ENCODE data around the gene GASK1A.

The GASK1A gene

GRCh38 chr3:42982645-42983412, 3.7 kb downstream of the GASK1A start:
- no peak for DNase-seq (ENCODE audit: low read depth in 1 of 2, low spot score in 1 of 2)

- no peak for DNase-seq (ENCODE audit: low read depth in 1 of 2, low spot score in 1 of 2)
These were observed 4.8 kb downstream of the GASK1A start for GRCh38 chr3:42983927-42984326.

GRCh38 chr3:42984701-42985100, 5.6 kb downstream of the GASK1A start:
- DNase-seq (ENCODE audit: low read depth in 1 of 2, low spot score in 1 of 2) = no peak

DNA sequence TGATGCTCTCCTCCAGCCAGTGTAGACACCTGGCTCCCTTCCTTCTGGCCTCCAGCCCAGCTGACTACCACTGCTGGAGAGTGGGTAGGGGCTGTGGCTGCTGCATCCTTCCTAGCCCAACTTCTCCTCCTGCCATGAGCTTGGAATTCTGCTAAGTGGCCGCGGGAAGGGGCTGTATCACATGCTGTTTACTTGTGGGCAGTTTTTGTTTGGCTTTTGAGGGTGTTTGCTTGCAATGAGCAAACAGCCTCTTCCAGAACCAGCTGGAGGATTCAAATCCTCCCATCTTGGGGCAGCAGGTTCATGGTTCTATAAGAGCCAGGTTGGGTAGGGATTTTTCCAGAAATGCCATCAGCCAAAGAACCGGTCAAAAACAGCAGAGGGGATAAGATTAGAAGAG, 9.0 kb downstream of the GASK1A start:
- DNase-seq (ENCODE audit: low read depth in 1 of 2, low spot score in 1 of 2) = no peak

DNA sequence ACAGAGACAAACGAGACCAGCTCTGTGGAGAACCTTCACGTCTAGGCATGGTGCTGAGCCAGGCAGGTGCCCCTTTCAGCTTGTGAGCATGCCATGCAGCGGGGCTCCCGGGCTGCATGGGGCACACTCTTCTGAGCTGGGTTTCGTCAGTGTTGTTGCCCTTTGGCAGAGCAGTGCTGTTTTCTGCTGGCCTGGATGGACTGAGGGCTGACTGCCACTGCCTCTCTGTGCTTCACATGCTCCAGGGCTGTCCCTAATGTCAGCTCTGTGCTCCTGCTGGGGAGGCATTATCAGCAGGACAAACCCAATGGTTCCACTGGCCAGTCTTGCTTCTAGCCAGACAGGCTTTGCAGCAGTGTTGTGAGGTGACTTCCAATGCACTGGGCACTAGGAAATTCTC, 9.5 kb downstream of the GASK1A start:
- no peak for DNase-seq (ENCODE audit: low read depth in 1 of 2, low spot score in 1 of 2)

- no peak for DNase-seq (ENCODE audit: low read depth in 1 of 2, low spot score in 1 of 2)
These were observed 12.5 kb downstream of the GASK1A start for GRCh38 chr3:42991341-42992315.

DNA sequence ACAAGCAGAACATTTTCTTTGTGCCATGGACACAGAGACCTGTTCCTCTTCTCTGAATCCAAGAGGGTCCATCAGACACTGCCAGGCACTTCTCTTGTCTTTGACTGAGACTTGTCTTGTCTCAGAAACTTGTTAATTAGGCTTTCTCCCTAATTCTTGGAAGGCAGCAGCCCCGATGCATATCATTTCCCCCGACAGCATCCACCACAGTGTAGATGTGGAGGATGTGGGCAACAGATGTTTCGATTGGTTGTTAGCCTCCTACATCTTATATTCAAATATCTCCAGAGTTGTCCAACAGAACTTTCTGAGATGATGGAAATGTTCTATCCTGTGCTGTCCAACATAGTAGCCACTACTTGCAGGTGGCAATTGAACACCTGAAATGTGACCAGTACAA, 15.5 kb downstream of the GASK1A start:
- DNase-seq (ENCODE audit: low read depth in 1 of 2, low spot score in 1 of 2) = no peak

GRCh38 chr3:42996021-42996420, 16.9 kb downstream of the GASK1A start:
- DNase-seq (ENCODE audit: low read depth in 1 of 2, low spot score in 1 of 2) = no peak

GRCh38 chr3:42996633-42997075, 17.5 kb downstream of the GASK1A start:
- DNase-seq (ENCODE audit: low read depth in 1 of 2, low spot score in 1 of 2) = no peak

DNA sequence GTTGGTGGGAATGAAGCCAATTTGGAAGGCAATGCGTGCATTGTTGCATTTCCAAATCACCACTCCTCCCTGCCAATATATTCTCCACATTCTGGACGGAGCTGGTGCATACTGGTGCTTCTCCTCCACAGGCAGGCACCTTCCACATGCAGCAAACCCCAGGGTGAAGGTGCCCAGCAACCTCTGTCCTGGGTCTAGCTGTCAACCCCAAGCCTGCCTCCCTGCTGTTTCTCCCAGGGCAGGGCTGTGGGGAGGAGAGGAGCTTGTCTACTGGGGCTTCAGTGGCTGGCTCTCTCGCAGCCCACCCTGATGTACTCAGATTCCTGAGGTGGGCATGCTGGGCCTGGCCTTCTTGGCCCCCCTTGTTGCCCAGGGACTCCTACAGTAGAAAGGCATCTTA, 20.1 kb downstream of the GASK1A start:
- no peak for DNase-seq (ENCODE audit: low read depth in 1 of 2, low spot score in 1 of 2)

DNA sequence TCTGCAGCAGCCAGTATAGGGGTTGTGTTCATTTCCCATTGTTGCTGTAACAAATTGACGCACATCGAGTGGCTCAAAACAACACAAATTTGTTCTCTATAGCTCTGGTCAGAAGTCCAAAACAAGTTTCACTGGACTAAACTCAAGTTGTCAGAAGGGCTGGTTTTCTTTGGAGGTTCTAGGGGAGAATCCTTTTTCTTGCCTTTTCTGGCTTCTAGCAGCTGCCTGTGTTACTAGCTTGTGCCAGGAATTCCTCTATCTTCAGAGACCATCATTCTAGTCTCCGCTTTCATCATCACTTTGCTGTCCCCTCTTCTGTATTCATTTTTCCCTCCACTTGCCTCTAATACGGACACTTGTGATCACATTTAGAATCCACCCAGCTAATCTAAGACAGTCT, 20.5 kb downstream of the GASK1A start:
- no peak for DNase-seq (ENCODE audit: low read depth in 1 of 2, low spot score in 1 of 2)

DNA sequence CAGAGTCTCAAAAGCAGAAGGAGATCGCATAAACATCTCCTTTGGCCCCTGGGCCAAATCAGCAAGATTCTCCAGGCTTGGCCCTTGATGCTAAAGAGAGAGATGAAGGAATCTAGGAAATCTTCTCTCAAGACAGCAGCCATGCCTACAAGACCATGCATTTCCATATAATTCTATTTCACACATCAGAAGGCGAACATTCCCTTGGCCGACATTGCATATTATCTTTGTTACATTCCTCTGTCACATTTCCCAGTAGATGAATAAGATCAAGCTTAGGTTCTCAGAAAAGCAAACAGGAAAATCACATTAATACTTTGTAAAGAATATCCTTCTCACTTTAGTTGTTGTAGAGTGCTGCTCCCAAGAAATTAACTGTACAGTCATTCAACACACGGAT, 21.3 kb downstream of the GASK1A start:
- DNase-seq (ENCODE audit: low read depth in 1 of 2, low spot score in 1 of 2) = no peak

DNA sequence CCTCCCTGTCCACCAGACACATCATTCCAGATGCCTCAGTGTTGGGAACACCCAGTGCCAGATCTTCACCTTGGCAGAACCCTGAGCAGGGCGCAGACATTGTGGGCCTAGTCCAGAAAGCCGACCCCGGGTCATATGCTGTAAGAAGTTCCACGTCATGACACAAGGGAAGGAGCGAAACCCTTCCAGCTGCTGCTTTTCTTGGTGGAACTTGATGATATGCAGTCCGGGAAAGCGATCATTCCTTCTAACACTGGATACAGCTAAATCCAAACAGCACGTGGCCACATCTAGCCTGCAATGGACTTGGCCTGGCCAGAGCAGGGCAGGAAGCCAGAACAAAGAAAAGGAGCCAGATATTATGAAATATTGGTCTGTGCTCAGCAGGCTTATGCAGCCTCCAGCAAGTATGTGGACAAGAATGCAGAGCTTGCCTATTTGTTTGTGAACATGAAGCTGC, 22.0 kb downstream of the GASK1A start:
- no peak for DNase-seq (ENCODE audit: low read depth in 1 of 2, low spot score in 1 of 2)

- no peak for DNase-seq (ENCODE audit: low read depth in 1 of 2, low spot score in 1 of 2)
These were observed 22.5 kb downstream of the GASK1A start for GRCh38 chr3:43001556-43002121.

- DNase-seq (ENCODE audit: low read depth in 1 of 2, low spot score in 1 of 2) = no peak
These were observed 25.2 kb downstream of the GASK1A start for GRCh38 chr3:43004282-43004681.

DNA sequence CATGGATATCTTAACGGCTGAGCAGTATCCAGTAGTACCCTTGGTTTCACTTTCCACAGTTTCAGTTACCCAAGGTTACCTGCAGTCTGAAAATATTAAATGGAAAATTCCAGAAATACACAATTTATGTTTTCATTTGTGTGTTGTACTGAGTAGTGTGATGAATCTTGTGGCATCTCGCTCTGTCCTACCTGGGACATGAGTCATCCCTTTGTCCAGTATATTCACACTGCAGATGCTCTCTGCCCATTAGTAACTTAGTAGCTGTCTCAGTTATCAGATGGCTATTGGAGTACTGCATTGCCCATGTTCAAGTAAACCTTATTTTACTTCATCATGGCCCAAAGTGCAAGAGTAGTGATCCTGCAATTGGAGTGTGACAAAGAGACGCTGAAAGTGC, 26.1 kb downstream of the GASK1A start:
- no peak for DNase-seq (ENCODE audit: low read depth in 1 of 2, low spot score in 1 of 2)

DNA sequence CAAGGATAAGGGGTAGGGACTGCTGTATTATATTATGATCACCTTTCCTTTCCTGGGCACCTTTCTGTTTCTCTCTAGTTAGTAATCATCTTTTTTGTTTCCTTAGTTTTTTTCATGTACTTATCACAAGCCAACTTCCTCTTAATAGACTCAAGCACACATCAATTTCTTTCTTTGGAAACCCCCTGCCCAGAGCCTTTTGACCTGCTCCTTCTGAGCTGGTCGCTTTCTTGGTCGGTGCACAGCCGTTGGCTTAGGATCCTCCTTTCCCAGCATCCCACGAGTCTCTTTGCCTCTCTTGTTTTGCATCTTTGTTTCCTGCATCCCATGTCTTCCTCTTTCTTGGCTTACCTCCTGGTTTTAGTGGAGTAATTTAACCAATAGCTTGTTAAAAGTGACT, 26.9 kb downstream of the GASK1A start:
- DNase-seq (ENCODE audit: low read depth in 1 of 2, low spot score in 1 of 2) = no peak

DNA sequence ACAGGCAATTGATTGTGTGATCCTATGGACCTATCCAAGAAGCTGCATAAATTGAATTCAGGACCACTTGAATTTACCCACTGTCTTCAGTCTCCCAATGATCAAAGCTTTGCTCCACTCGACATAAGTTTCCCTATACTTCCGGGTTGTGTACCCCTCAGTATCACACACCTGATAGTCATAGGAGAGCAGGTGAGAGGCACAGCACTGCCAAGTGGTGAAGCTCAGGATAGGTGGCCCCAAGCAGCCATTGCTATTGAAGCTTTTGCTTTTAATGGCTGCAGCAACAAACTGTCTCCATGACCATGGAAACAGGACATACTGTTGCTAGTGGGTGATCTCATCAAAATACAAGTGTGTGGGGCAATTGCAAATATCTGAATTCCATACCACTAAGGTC, 27.7 kb downstream of the GASK1A start:
- no peak for DNase-seq (ENCODE audit: low read depth in 1 of 2, low spot score in 1 of 2)

- no peak for DNase-seq (ENCODE audit: low read depth in 1 of 2, low spot score in 1 of 2)
These were observed 30.4 kb downstream of the GASK1A start for GRCh38 chr3:43009547-43009946.

- no peak for DNase-seq (ENCODE audit: low read depth in 1 of 2, low spot score in 1 of 2)
These were observed 31.5 kb downstream of the GASK1A start for GRCh38 chr3:43010638-43011037.

- no peak for DNase-seq (ENCODE audit: low read depth in 1 of 2, low spot score in 1 of 2)
These were observed 32.5 kb downstream of the GASK1A start for GRCh38 chr3:43011638-43012037.

DNA sequence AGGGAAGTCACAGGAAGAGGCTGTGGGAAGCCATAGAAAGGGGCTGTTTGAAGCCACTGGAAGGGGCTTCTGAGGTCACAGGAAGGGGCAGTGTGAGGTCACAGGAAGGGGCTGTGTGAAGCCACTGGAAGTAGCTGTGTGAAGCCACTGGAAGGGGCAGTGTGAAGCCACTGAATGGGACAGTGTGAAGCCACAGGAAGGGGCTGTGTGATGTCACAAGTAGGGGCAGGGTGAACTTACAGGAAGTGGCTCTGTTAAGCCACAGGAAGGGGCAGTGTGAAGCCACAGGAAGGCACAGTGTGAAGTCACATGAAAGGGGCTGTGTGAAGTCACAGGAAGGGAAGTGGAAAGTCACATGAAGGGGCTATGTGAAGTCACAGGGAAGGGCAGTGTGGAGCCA, 33.1 kb downstream of the GASK1A start:
- no peak for DNase-seq (ENCODE audit: low read depth in 1 of 2, low spot score in 1 of 2)

Data from activated CD4-positive, alpha-beta T cell treated with anti-CD3 and anti-CD28 coated beads, Interleukin-2, amount 50 U/mL, for 24 hours (primary cell).